ENCODE results near the gene ALK. TPM values are rescaled to one million over a fixed set of nuclear protein-coding genes. Genes with fewer than 3 reads are reported as not detected.

ALK gene
- total RNA-seq, 1 donor: under 0.01 TPM

DNA sequence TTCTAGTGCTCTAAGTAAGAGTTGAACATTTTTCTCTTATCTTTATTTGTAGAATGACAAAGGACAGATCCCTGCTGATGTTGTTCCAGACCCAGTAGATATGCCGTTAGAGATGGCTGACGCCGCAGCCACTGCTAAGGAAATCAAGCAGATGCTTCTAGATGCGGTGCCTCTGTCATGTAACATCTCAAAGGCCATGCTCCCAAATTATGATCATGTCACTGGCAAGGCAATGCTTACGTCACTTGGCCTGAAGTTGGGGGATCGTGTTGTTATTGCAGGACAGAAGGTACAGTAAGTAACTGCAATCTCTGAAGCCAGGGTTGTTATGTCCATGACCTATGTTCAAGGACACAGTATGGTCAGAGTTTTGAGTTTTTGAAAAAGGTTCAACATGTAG lies 777.7 kb downstream of the ALK start:
- no peak for DNase-seq (ENCODE audit: insufficient read length, low spot score, missing footprints)
- TF ChIP-seq, protein P1, sequence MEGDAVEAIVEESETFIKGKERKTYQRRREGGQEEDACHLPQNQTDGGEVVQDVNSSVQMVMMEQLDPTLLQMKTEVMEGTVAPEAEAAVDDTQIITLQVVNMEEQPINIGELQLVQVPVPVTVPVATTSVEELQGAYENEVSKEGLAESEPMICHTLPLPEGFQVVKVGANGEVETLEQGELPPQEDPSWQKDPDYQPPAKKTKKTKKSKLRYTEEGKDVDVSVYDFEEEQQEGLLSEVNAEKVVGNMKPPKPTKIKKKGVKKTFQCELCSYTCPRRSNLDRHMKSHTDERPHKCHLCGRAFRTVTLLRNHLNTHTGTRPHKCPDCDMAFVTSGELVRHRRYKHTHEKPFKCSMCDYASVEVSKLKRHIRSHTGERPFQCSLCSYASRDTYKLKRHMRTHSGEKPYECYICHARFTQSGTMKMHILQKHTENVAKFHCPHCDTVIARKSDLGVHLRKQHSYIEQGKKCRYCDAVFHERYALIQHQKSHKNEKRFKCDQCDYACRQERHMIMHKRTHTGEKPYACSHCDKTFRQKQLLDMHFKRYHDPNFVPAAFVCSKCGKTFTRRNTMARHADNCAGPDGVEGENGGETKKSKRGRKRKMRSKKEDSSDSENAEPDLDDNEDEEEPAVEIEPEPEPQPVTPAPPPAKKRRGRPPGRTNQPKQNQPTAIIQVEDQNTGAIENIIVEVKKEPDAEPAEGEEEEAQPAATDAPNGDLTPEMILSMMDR (IDR thresholded peaks at IDR 0.05; ENCODE audit: extremely low read depth, low read depth, low read length): no peak
- H3K4me1 ChIP-seq (ENCODE audit: insufficient read depth, low read length): peaks cover 10% of the 10 kb centered on the region

More for the DNA sequence above, 777.7 kb downstream of the ALK start:
- no peak overlapping the region for H2AFZ ChIP-seq (ENCODE audit: low read length)
- H3K27ac ChIP-seq (ENCODE audit: low read depth, low read length): no peak overlapping the region
- H3K27me3 ChIP-seq (ENCODE audit: insufficient read depth, low read length): no peaks in the 10 kb centered on the region
- no peaks in the 10 kb centered on the region for H3K9me3 ChIP-seq (ENCODE audit: low read depth, low read length)
- no peak overlapping the region for H3K4me3 ChIP-seq (ENCODE audit: insufficient read depth, low read length)
- H3K79me2 ChIP-seq (ENCODE audit: insufficient read depth, low read length): peaks cover 23% of the 10 kb centered on the region
- peaks cover 9% of the 10 kb centered on the region for H4K20me1 ChIP-seq (ENCODE audit: insufficient read depth, low read length)
- H3K36me3 ChIP-seq (ENCODE audit: insufficient read depth, low read length): peaks cover 36% of the 10 kb centered on the region
- no peak overlapping the region for H3K4me2 ChIP-seq (ENCODE audit: insufficient read depth, low read length)

Small RNA genes within 50 kb of the gene (small RNA-seq; reads per million reads assigned to genes)
- gene RN7SL516P: not detected

Other genes with a start within 250 kb of the ALK start
- 92.3 and 94.6 TPM in 2 replicates for gene YPEL5, start 225.4 kb upstream of the ALK start, total RNA-seq

All from osteoblast (primary cell).